Esophagus (tissue), 2 donors: ENCODE data around the gene ZNF318. TPM values are rescaled to one million over a fixed set of nuclear protein-coding genes. Genes with fewer than 3 reads are reported as not detected.
"Not testable (repeated sequence)": the region's sequence is repeated elsewhere in the genome, so short reads cannot be mapped to it uniquely, and the experiment has no call there.

Experiments
- H3K27ac ChIP-seq, 2 donors: one replicate each; pipeline ENCODE4 v1.5.1; 2013; ENCODE audit warnings: low read depth in 2 of 2, mild to moderate bottlenecking in 2 of 2, inconsistent platforms in 1 of 2, low read length in 1 of 2, moderate library complexity in 1 of 2
- H3K27me3 ChIP-seq, 2 donors: one replicate each; pipeline ENCODE4 v1.6.1; 2013; ENCODE audit warnings: low read length in 2 of 2, control low read depth in 1 of 2, mild to moderate bottlenecking in 1 of 2; ENCODE audit not compliant: insufficient read depth in 2 of 2, control insufficient read depth in 1 of 2
- H3K36me3 ChIP-seq, 2 donors: one replicate each; pipeline ENCODE4 v1.6.1; 2013; ENCODE audit warnings: low read length in 1 of 2; ENCODE audit not compliant: control insufficient read depth in 2 of 2, insufficient read depth in 2 of 2
- H3K4me1 ChIP-seq, 2 donors: one replicate each; pipeline ENCODE4 v1.6.1; 2013; ENCODE audit warnings: low read length in 1 of 2; ENCODE audit not compliant: control insufficient read depth in 2 of 2, insufficient read depth in 2 of 2
- H3K4me3 ChIP-seq, 2 donors: one replicate each; pipeline ENCODE4 v1.5.1; 2013; ENCODE audit warnings: low read length in 2 of 2, mild to moderate bottlenecking in 2 of 2, low read depth in 1 of 2, moderate library complexity in 1 of 2
- H3K9me3 ChIP-seq, 2 donors: one replicate each; pipeline ENCODE4 v1.6.1; 2013; ENCODE audit warnings: mild to moderate bottlenecking in 2 of 2, low read depth in 1 of 2, low read length in 1 of 2, moderate library complexity in 1 of 2; ENCODE audit not compliant: control insufficient read depth in 2 of 2, insufficient read depth in 1 of 2
- WGBS, 2 donors: extraction: QIAGEN DNeasy Blood & Tissue Kit; methylation state at CpG; one replicate each; pipeline ENCODE4 v1.1.7; 2013; 5-methylcytosine and 5-hydroxymethylcytosine counted together
- polyA plus RNA-seq, 2 donors: library from polyadenylated mRNA; stranded (reverse); fragments of 200-250 nt; gene quantifications; one replicate each; pipeline ENCODE4 v1.2.3, GENCODE V29; 2013
- donor health status: healthy with polysubstance abuse.
- donor health status: Bipolar disorder and iron deficiency.

The ZNF318 gene
- polyA plus RNA-seq, 2 donors: 3.2 to 4.8 TPM

DNA sequence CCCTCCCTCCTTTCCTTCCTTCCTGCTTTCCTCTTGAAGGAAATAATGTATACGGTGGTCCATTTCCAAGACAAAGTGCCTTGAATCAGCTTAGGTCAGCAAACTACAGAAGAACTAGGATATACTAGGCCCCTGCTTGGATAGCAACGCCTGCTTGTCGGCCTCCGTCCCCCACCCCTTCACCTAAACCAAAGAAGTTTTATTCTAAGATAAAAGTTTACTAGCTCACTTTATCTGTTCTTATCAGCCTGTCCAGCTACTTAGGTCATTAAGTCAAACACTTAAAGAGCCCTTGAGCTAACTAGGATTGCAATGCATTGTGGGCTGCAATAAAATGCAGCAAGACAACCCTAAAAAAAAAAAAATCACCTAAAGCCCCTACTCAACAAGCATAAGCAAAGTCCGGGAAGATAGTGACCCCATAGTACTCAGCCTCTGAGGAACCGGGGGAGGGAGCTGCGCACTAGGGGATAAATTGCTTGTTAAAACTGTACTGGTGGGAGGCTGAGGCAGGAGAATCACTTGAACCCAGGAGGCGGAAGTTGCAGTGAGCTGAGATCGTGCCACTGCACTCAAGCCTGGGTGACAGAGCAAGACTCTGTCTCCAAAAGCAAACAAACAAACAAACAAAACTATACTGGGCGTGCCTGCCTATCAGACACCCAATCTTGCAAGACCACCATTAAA is 21.4 kb upstream of the ZNF318 start:
- not testable (repeated sequence) for H3K4me1 ChIP-seq, H3K9me3 ChIP-seq, H3K27ac ChIP-seq, H3K36me3 ChIP-seq, H3K27me3 ChIP-seq, H3K4me3 ChIP-seq
- WGBS, 2 donors: 81 to 83% methylated on average over 10 of the region's 10 CpGs

DNA sequence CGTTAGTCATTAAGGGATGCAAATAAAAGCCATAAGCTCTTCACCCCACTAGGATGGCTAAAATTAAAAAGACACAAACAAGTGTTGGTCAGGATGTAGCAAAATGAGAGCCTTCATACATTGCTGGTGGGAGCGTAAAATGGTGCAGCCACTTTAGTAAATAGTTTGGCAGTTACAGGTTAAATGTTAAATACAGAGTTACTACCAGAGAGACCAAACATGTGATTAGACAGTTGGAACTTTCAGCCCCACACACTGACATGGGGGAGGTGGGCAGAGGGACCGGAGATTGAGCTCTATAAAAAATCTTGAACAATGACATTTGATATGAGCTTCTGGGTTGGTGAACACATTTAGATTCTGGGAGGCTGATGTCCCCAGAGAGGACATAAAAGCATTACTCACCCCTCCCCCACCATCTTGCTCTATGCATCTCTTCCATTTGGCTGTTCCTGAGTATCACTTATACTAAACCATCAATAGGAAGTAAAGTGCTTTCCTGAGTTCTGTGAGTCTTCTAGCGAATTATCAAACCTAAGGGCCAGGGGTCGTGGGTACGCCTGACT is 20.4 kb upstream of the ZNF318 start:
- WGBS, 2 donors: 88 to 90% methylated on average over 6 of the region's 6 CpGs
- Histone ChIP-seq H3K4me1 (no peaks in the 10 kb centered on the region), H3K27ac (no peak overlapping the region), H3K4me3 (no peak overlapping the region), H3K9me3 (no peaks in the 10 kb centered on the region), H3K36me3 (no peaks in the 10 kb centered on the region), H3K27me3 (no peaks in the 10 kb centered on the region)

DNA sequence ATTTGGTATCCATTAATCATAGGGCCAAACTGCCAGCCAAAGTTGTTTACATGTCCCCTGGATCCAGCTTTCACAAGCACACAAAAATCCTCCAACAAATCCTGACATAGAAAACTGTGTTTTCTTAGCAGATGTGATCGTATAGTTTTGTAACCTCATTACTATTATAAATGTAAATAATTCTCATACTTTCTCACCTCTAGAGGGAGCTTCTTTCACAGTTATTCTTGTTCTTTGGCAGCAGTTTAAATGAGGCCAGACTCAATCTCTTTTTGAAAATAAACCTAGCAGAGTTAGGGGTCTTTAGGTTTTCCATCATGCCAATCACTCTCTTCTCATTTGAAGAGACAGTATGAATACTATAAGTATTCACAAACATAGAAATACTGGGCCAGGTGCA is 17.0 kb upstream of the ZNF318 start:
- no peaks in the 10 kb centered on the region for H3K9me3 ChIP-seq
- no peaks in the 10 kb centered on the region for H3K4me1 ChIP-seq
- 26 to 34% methylated on average over 1 of the region's 1 CpG for WGBS, 2 donors
- H3K27ac ChIP-seq: no peak overlapping the region
- no peak overlapping the region for H3K4me3 ChIP-seq
- H3K27me3 ChIP-seq: no peaks in the 10 kb centered on the region
- no peaks in the 10 kb centered on the region for H3K36me3 ChIP-seq

DNA sequence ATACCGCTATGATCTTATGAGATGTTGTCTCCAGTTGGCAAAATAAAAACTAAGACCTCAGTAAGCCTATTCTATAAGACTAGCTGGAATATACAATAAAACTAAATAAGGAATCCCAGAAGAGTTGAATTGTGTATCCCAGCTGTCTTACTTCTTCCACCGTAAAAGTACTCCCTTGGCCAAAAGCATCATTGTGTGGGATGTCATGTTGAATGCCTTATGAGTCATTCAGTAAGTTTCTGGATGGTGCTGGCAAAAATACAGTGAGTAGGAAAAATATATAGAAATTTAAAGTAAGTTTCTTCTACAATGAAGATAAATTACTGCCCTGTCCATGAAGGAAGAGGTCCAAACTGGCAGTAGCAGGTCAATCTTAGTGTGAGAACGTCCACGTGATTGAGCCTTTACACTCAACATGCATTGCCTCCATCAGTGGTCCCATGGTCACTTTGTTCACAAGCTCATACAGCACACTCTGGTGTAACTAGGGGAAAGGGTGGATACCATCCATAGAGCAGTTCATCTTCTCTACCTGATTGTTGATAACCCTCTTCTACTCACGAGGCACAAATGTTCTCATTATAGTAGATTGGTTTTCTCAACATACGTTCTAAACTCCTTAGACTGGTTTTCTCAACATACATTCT is 13.7 kb upstream of the ZNF318 start:
- Histone ChIP-seq H3K9me3 (no peaks in the 10 kb centered on the region), H3K27ac (no peak overlapping the region), H3K4me3 (no peak overlapping the region), H3K27me3 (no peaks in the 10 kb centered on the region), H3K4me1 (no peaks in the 10 kb centered on the region), H3K36me3 (no peaks in the 10 kb centered on the region)
- WGBS, 2 donors: 73 to 77% methylated on average over 6 of the region's 6 CpGs

DNA sequence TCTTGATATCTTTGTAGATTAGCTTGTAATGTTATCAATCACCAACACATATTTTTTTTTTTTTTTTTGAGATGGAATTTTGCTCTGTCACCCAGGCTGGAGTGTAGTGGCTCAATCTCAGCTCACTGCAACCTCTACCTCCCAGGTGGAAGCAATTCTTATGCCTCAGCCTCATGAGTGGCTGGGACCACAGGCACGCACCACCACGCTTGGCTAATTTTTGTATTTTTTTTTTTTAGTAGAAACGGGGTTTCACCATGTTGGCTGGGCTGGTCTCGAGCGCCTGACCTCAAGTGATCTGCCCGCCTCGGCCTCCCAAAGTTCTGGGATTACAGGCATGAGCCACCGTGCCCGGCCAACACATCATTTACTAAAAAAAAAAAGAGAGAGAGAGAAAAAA is 11.4 kb upstream of the ZNF318 start:
- not testable (repeated sequence) for H3K27me3 ChIP-seq
- WGBS, 2 donors: 86 to 89% methylated on average over 9 of the region's 9 CpGs

DNA sequence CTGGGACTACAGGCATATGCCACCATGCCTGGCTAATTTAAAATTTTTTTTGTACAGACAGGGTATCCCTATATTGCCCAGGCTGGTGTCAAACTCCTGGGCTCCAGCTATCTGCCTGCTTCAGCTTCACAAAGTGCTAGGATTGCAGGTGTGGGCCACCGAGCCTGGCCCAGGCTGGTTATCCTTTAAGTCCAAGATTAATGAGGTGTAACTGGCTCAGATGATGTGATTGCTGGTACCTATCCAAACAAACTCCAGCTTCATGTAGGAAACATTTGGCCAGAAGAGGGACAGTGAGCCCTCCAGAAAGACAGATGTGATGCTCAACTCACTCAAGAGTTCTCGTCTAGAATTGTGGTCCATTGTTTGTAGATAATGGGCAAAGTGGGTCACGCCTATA is 9.2 kb upstream of the ZNF318 start:
- Histone ChIP-seq H3K27ac (no peak overlapping the region), H3K4me1 (no peaks in the 10 kb centered on the region), H3K4me3 (no peak overlapping the region), H3K9me3 (no peaks in the 10 kb centered on the region), H3K36me3 (no peaks in the 10 kb centered on the region), H3K27me3 (no peaks in the 10 kb centered on the region)
- 50 to 57% methylated on average over 3 of the region's 3 CpGs for WGBS, 2 donors

More for the DNA sequence above, 11.4 kb upstream of the ZNF318 start:
- not testable (repeated sequence) for H3K27ac ChIP-seq, H3K36me3 ChIP-seq, H3K4me3 ChIP-seq, H3K9me3 ChIP-seq, H3K4me1 ChIP-seq

DNA sequence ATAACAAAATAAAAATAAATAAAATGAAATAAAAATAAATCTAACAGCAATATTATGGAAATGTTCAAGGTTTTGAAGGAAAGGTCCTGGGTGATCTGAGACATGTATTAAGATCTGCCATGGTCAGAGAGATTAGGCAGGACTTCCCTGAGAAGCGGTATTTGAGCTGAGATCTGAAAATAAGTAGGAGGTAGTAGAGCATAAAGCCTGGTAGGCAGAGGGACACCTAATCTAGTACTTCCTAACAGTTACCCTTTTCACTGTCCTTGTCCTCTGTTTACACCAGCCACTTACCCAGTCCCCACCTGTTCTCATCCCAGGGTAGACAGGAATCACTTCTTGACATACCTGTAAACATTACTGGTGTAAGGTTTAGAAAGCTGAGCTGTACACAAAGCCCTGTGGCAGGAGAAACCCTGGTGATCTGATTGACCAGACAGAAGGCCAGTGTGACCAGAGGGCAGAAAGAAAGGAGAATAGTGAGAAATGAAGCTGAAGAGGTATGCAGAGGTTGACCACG is 8.3 kb upstream of the ZNF318 start:
- whole genome bisulfite sequencing, 2 donors: 77 to 88% methylated on average over 2 of the region's 2 CpGs
- Histone ChIP-seq H3K27me3 (no peaks in the 10 kb centered on the region), H3K36me3 (no peaks in the 10 kb centered on the region), H3K9me3 (no peaks in the 10 kb centered on the region), H3K4me1 (no peaks in the 10 kb centered on the region), H3K4me3 (no peak overlapping the region), H3K27ac (no peak overlapping the region)

DNA sequence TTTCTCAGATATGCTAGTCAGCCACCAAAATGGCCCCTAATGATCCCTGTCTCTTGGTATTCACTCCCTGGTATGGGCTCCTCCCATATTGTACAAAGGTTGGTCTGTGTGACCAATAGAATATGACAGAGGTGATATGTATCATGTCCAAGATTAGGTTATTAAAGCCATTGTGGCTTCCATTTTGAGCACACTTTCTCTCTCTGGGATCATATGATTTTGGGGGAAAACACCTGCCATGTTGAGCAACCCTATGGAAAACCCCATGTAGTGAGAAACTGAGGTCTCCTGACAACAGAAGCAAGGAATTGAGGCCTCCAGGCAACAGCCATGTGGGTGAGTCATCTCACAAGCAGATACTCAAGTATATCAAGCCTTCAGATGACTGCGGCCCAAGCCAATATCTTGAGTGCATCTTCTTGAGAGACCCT is 7.1 kb upstream of the ZNF318 start:
- Histone ChIP-seq H3K36me3 (no peaks in the 10 kb centered on the region), H3K4me3 (no peak overlapping the region), H3K9me3 (no peaks in the 10 kb centered on the region), H3K27ac (no peak overlapping the region), H3K4me1 (no peaks in the 10 kb centered on the region), H3K27me3 (no peaks in the 10 kb centered on the region)
- 50 to 73% methylated on average over 1 of the region's 1 CpG for WGBS, 2 donors

DNA sequence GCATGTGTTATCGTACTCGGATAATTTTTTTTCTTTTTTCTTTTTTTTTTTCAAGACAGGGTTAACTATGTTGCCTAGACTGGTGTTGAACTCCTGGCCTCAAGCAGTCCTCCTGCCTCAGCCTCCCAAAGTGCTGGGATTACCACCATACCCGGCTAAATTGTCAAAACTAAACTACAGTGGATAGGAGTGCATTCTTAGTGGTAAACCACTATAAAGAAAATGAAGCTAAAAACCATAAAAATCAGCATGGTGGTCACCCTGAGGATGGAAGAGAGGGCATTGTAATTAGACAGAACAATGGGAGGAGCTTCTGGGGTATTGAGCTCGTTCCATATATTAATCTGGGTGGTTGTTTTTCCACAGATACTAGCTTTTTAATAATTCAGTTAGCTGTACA is 6.2 kb upstream of the ZNF318 start:
- H3K36me3 ChIP-seq: no peaks in the 10 kb centered on the region
- H3K9me3 ChIP-seq: no peaks in the 10 kb centered on the region
- H3K27ac ChIP-seq: no peak overlapping the region
- no peak overlapping the region for H3K4me3 ChIP-seq
- no peaks in the 10 kb centered on the region for H3K4me1 ChIP-seq
- 89 to 92% methylated on average over 4 of the region's 4 CpGs for WGBS, 2 donors
- H3K27me3 ChIP-seq: no peaks in the 10 kb centered on the region
